Measurements from ENCODE around the gene HCFC1.

Gene HCFC1

DNA sequence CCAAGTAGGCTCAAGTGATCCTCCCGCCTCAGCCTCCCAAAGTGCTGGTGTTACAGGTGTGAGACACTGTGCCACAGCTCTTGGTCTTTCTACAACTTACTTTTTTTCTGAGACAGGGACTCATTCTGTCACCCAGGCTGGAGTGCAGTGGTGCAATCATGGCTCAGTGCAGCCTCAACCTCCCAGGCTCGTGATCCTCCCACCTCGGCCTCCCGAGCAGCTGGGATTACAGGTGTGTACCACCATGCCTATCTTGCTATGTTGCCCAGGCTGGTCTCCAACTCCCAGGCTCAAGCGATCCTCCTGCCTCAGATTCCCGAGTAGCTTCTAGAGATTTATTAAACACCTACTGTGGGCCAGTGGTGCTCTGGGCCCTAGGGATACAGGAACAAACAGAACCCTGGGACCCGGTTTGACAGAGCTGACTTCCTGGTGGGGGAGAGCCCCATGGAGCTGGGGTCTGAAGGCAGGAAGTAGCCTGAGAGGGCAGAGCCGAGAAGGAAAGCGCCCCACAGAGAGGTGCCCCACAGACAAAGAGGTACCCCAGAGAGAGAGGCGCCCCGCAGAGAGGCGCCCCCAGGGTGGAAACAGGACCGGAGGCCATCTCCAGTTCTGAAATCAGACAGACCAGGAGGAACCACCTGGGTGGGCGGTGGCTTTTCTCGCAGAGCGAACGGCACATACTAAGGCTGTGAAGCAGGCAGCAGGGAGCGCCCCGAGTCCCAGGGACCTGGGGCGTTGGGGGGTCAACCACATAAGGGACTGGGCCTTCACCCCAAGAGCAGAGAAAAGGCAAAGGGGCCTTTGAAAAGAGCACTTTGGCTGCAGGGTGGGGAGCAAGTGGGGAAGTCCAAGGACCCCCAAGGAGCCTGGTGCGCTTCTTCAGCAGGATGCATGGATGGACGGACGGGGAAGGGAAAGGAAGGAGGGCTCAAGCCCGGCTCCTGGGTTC lies 43.1 kb upstream of the HCFC1 start:
- TF ChIP-seq, protein P1, sequence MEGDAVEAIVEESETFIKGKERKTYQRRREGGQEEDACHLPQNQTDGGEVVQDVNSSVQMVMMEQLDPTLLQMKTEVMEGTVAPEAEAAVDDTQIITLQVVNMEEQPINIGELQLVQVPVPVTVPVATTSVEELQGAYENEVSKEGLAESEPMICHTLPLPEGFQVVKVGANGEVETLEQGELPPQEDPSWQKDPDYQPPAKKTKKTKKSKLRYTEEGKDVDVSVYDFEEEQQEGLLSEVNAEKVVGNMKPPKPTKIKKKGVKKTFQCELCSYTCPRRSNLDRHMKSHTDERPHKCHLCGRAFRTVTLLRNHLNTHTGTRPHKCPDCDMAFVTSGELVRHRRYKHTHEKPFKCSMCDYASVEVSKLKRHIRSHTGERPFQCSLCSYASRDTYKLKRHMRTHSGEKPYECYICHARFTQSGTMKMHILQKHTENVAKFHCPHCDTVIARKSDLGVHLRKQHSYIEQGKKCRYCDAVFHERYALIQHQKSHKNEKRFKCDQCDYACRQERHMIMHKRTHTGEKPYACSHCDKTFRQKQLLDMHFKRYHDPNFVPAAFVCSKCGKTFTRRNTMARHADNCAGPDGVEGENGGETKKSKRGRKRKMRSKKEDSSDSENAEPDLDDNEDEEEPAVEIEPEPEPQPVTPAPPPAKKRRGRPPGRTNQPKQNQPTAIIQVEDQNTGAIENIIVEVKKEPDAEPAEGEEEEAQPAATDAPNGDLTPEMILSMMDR (IDR thresholded peaks at IDR 0.05) = no peak
- H3K4me1 ChIP-seq = peaks cover 0 to 22% (median 7%) of the 10 kb centered on the region in 4 donors

DNA sequence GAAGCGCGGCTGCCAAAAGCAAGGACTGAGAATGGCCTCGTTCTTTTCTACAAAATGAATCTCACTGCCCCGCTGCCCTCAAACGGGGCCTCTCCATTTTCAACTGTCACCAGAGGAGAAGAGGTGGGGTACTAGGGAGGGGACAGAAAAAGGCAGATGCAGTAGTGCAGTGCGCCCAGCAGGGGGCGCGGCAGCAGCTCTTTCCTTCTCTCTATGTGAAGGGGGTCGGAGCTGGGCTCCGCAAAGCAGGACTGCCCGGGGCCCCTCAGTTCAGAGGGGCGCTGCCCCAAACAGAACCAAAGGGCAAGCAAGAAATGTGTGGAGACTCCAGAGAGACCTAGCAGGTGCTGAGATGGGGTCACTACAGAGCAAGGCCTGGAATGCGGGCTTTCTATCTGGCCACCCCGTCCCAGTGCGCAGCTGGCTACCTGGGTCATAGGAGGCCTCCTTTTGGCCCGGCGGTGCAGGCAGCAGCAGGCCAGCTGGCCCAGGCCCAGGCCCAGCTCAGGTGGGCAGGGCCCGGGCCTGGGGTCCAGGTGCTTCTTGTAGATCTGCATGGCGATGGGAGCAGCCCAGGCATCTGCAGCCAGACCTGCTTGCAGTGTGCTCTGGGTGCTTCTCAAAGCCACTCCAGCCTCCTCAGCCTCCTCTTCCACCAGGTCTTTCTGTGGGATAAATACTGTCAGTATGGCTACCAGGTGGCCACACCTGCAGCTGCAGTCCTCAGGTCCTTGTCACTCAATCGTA lies 42.2 kb upstream of the HCFC1 start:
- no peak for DNase-seq
- Histone ChIP-seq H3K36me3 (peaks cover 0 to 27% (median 26%) of the 10 kb centered on the region in 3 donors), H3K4me3 (no peak overlapping the region), H3K27ac (no peak overlapping the region), H3K9me3 (no peaks in the 10 kb centered on the region), H3K27me3 (no peaks in the 10 kb centered on the region), H3K4me1 (peaks cover 0 to 17% (median 5%) of the 10 kb centered on the region in 4 donors)
- TF ChIP-seq, protein P1 (IDR thresholded peaks at IDR 0.05) = peak; percentile 77 to 85
- intact Hi-C loops (cut with DNase I; ENCODE audit: low total_unique reads) = loop anchor here (5.0 kb wide), 1 partner anchor 39 kb away; no protein-coding TSS in a partner anchor

More for the DNA sequence above, 43.1 kb upstream of the HCFC1 start:
- H3K9me3 ChIP-seq = no peaks in the 10 kb centered on the region
- intact Hi-C loops (cut with DNase I; ENCODE audit: low total_unique reads) = loop anchor here (5.0 kb wide), 2 partner anchors 38 to 83 kb away; partner anchors contain the start of gene MECP2
- no peak for DNase-seq
- H3K27ac ChIP-seq = no peak overlapping the region
- no peak overlapping the region for H3K4me3 ChIP-seq
- H3K36me3 ChIP-seq = peaks cover 0 to 27% (median 26%) of the 10 kb centered on the region in 3 donors
- no peaks in the 10 kb centered on the region for H3K27me3 ChIP-seq

DNA sequence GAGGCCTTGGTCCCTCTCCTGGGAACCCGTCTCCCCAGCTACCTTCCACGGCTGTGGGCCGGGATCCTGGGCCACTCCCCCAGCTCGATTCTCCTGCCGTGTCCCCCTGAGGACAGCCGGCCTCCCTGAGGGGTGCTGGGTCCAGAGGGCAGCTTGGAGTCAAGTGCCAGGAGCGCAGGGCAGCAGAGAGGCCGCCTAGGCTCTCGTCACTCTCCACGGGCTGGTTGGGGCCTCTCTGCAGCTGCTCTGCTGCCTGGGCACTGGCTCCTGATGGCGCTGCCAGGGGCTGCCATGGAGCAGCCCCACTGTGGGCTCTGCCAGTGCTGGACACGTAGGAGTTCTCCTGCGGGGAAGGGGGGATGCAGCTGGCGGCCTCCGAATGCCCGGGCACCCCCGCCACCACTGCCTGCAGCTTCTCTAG lies 41.4 kb upstream of the HCFC1 start:
- intact Hi-C loops (cut with DNase I; ENCODE audit: low total_unique reads) = loop anchor here (5.0 kb wide), 1 partner anchor 39 kb away; no protein-coding TSS in a partner anchor
- TF ChIP-seq, protein P1 (IDR thresholded peaks at IDR 0.05) = no peak
- no peaks in the 10 kb centered on the region for H3K27me3 ChIP-seq
- peaks cover 0 to 10% (median 0%) of the 10 kb centered on the region in 4 donors for H3K4me1 ChIP-seq
- H3K4me3 ChIP-seq = no peak overlapping the region
- DNase-seq = no peak
- H3K9me3 ChIP-seq = no peaks in the 10 kb centered on the region
- peaks cover 0 to 27% (median 26%) of the 10 kb centered on the region in 3 donors for H3K36me3 ChIP-seq
- no peak overlapping the region for H3K27ac ChIP-seq

DNA sequence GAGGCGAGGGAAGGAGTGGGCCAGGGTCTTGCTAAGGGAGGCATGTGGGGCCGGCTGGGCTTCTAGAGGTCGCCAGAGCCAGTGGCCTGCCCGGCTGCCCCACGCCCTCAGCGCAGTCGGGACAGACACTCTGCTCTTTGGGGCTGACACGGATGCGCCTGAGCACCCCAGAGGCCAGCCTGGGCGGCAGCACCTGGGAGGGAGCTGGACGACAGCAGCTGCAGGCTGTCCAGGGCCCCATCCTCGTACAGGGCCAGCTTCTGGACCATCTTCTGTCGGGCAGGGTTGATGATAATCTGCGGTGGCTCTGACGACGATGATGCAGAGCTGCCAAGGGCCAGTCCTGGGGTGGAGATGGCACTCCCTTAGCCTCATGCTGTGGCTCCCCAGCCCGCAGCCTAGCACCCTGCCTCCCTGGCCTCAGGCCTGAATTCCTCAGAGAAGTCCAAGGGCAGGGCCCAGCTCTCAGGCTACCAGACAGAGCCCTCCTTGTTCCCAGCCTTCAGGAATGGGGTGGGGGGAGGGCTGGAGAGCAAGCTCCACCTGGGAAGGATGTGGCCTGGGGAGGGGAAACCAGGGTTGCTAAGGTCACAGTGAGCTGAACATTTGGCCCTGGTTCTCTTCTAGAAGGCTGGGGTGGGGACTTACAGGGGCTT lies 40.8 kb upstream of the HCFC1 start:
- Histone ChIP-seq H3K4me1 (peaks cover 0 to 6% (median 0%) of the 10 kb centered on the region in 4 donors), H3K36me3 (peaks cover 0 to 27% (median 26%) of the 10 kb centered on the region in 3 donors), H3K27me3 (no peaks in the 10 kb centered on the region), H3K27ac (no peak overlapping the region), H3K9me3 (no peaks in the 10 kb centered on the region), H3K4me3 (no peak overlapping the region)
- intact Hi-C loops (cut with DNase I; ENCODE audit: low total_unique reads) = loop anchor here (5.0 kb wide), 1 partner anchor 40 kb away; no protein-coding TSS in a partner anchor
- no peak for DNase-seq
- TF ChIP-seq, protein P1 (IDR thresholded peaks at IDR 0.05) = no peak

Measured in tibial artery (tissue), 4 donors.